ENCODE data around the gene RIGI. TPM values are rescaled to one million over a fixed set of nuclear protein-coding genes. Genes with fewer than 3 reads are reported as not detected.

The RIGI gene
- total and polyA plus RNA-seq, 2 of the 13 experiments (the other 11 are each of a cell fraction or from before 2014, with no cell fraction given) = 3.0 to 8.2 TPM

DNA sequence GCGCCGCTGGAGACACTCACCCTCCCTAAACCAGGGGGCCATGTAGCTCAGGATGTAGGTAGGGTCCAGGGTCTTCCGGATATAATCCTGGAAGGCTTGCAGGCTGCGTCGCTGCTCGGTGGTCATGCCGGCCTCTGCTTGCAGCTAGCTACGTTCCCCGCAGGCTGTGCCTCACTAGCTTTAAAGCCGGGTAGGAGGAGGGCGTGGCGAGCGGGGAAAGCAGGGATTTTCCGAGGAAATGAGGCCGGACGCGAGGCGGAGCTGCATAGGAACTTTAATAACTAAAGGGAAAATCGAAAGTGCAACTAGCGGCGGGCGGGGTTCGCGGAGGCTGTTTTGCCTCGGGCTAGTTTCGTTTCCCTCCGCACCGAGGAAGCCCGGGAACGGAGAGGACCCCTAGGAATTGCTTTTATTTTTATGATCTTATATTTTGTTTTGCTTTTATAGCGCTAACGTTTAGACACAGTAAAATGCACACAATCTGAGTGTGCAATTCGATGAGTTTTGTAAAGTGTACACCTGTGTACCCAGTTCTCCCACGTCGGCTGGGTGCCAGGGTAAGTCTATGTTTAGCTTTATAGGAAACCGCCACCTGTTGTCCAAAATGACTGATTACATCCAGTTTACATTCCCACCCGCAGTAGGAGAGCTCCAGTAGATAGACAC lies at the start of gene RIGI (continued):
- TF ChIP-seq, protein P1, sequence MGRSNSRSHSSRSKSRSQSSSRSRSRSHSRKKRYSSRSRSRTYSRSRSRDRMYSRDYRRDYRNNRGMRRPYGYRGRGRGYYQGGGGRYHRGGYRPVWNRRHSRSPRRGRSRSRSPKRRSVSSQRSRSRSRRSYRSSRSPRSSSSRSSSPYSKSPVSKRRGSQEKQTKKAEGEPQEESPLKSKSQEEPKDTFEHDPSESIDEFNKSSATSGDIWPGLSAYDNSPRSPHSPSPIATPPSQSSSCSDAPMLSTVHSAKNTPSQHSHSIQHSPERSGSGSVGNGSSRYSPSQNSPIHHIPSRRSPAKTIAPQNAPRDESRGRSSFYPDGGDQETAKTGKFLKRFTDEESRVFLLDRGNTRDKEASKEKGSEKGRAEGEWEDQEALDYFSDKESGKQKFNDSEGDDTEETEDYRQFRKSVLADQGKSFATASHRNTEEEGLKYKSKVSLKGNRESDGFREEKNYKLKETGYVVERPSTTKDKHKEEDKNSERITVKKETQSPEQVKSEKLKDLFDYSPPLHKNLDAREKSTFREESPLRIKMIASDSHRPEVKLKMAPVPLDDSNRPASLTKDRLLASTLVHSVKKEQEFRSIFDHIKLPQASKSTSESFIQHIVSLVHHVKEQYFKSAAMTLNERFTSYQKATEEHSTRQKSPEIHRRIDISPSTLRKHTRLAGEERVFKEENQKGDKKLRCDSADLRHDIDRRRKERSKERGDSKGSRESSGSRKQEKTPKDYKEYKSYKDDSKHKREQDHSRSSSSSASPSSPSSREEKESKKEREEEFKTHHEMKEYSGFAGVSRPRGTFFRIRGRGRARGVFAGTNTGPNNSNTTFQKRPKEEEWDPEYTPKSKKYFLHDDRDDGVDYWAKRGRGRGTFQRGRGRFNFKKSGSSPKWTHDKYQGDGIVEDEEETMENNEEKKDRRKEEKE (IDR thresholded peaks at IDR 0.05) = no peak
- TF ChIP-seq ZNF598 (CRISPR knock-in tag; IDR thresholded peaks at IDR 0.05; ENCODE audit: borderline replicate concordance) (peak; percentile 93), CCAR2 (optimal IDR thresholded peaks at IDR 0.05; ENCODE audit: low read depth, low read length) (no peak), ZNF629 (CRISPR knock-in tag; conservative IDR thresholded peaks at IDR 0.05) (no peak; the same call in 1 of the 2 replicates), HOXD1 (CRISPR knock-in tag; IDR thresholded peaks at IDR 0.05) (no peak), MEIS2 (CRISPR knock-in tag; IDR thresholded peaks at IDR 0.05) (no peak), ZNF790 (CRISPR knock-in tag; IDR thresholded peaks at IDR 0.05; ENCODE audit: borderline replicate concordance) (no peak), SKI (IDR thresholded peaks at IDR 0.05; ENCODE audit: partially characterized antibody) (no peak), FOXC1 (CRISPR knock-in tag; IDR thresholded peaks at IDR 0.05; ENCODE audit: borderline replicate concordance) (0 out of 2 replicates have a peak, but pooled peaks have one; percentile 38), ZNF724P (CRISPR knock-in tag; IDR thresholded peaks at IDR 0.05; ENCODE audit: borderline replicate concordance) (no peak), ZNF703 (CRISPR knock-in tag; IDR thresholded peaks at IDR 0.05; ENCODE audit: borderline replicate concordance) (no peak), ZNF780A (CRISPR knock-in tag; IDR thresholded peaks at IDR 0.05) (no peak), KDM1A (CRISPR knock-in tag; IDR thresholded peaks at IDR 0.05) (no peak), ZNF543 (CRISPR knock-in tag; IDR thresholded peaks at IDR 0.05) (no peak), MYC (CRISPR knock-in tag; IDR thresholded peaks at IDR 0.05; ENCODE audit: borderline replicate concordance) (peak; percentile 57; the same call in 1 of the 2 replicates), ZNF33B (CRISPR knock-in tag; IDR thresholded peaks at IDR 0.05) (no peak), EED (CRISPR knock-in tag; IDR thresholded peaks at IDR 0.05) (no peak), ZNF672 (CRISPR knock-in tag; IDR thresholded peaks at IDR 0.05) (no peak), HNRNPL (IDR thresholded peaks at IDR 0.05; ENCODE audit: low read depth, low read length) (no peak)
- TF ChIP-seq, protein P2, sequence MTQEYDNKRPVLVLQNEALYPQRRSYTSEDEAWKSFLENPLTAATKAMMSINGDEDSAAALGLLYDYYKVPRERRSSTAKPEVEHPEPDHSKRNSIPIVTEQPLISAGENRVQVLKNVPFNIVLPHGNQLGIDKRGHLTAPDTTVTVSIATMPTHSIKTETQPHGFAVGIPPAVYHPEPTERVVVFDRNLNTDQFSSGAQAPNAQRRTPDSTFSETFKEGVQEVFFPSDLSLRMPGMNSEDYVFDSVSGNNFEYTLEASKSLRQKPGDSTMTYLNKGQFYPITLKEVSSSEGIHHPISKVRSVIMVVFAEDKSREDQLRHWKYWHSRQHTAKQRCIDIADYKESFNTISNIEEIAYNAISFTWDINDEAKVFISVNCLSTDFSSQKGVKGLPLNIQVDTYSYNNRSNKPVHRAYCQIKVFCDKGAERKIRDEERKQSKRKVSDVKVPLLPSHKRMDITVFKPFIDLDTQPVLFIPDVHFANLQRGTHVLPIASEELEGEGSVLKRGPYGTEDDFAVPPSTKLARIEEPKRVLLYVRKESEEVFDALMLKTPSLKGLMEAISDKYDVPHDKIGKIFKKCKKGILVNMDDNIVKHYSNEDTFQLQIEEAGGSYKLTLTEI (CRISPR knock-in tag; conservative IDR thresholded peaks at IDR 0.05) = no peak
- TF ChIP-seq, protein P3, sequence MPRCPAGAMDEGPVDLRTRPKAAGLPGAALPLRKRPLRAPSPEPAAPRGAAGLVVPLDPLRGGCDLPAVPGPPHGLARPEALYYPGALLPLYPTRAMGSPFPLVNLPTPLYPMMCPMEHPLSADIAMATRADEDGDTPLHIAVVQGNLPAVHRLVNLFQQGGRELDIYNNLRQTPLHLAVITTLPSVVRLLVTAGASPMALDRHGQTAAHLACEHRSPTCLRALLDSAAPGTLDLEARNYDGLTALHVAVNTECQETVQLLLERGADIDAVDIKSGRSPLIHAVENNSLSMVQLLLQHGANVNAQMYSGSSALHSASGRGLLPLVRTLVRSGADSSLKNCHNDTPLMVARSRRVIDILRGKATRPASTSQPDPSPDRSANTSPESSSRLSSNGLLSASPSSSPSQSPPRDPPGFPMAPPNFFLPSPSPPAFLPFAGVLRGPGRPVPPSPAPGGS (CRISPR knock-in tag; IDR thresholded peaks at IDR 0.05) = peak; percentile 25; the same call in 1 of the 2 replicates
- TF ChIP-seq, protein P4, sequence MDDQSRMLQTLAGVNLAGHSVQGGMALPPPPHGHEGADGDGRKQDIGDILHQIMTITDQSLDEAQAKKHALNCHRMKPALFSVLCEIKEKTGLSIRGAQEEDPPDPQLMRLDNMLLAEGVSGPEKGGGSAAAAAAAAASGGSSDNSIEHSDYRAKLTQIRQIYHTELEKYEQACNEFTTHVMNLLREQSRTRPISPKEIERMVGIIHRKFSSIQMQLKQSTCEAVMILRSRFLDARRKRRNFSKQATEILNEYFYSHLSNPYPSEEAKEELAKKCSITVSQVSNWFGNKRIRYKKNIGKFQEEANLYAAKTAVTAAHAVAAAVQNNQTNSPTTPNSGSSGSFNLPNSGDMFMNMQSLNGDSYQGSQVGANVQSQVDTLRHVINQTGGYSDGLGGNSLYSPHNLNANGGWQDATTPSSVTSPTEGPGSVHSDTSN (CRISPR knock-in tag; IDR thresholded peaks at IDR 0.05; ENCODE audit: borderline replicate concordance) = no peak
- TF ChIP-seq, protein P5, sequence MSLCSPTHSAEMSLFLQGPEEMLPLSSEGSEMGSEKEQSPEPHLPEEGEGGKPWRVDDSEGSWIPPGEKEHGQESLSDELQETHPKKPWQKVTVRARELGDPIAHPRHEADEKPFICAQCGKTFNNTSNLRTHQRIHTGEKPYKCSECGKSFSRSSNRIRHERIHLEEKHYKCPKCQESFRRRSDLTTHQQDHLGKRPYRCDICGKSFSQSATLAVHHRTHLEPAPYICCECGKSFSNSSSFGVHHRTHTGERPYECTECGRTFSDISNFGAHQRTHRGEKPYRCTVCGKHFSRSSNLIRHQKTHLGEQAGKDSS (CRISPR knock-in tag; IDR thresholded peaks at IDR 0.05; ENCODE audit: borderline replicate concordance, low read depth) = no peak

Measured in HepG2 (cell line).